Right lobe of liver (tissue), 6 donors: ENCODE measurements around the gene CPD. TPM values are rescaled to one million over a fixed set of nuclear protein-coding genes. Genes with fewer than 3 reads are reported as not detected.
"Not testable (repeated sequence)": the region's sequence is repeated elsewhere in the genome, so short reads cannot be mapped to it uniquely, and the experiment has no call there.

Experiments
- ATAC-seq, 4 donors: fragments of 200-7000 bp; cut with Tn5 transposase; one replicate each; pipeline ENCODE4 v1.9.1; 2020; ENCODE audit warnings: mild to moderate bottlenecking in 4 of 4, moderate library complexity in 4 of 4
- DNase-seq, 3 donors: peaks; one replicate each; pipeline ENCODE4 v3.0.0-alpha.2; 2020
- H3K27ac ChIP-seq, 3 donors: fragments of 200-600 bp; one replicate each; pipeline ENCODE4 v1.8.0; 2022
- H3K27me3 ChIP-seq, 2 donors: fragments of 200-600 bp; one replicate each; pipeline ENCODE4 v1.8.0; 2022
- H3K36me3 ChIP-seq, 4 donors: fragments of 200-600 bp; sonication (generic) in 1 of 4; one replicate each; pipeline versions ENCODE4 v1.5.1 to v1.8.0; 2017 to 2022; ENCODE audit warnings: control low read depth in 1 of 4
- H3K4me1 ChIP-seq, 4 donors: fragments of 200-600 bp; sonication (generic) in 1 of 4; one replicate each; pipeline versions ENCODE4 v1.5.1 to v1.8.0; 2017 to 2022; ENCODE audit warnings: control low read depth in 1 of 4
- H3K4me3 ChIP-seq, 3 donors: fragments of 200-600 bp; one replicate each; pipeline ENCODE4 v1.8.0; 2022
- H3K9me3 ChIP-seq, 4 donors: fragments of 200-600 bp; sonication (generic) in 1 of 4; one replicate each; pipeline versions ENCODE4 v1.5.1 to v1.8.0; 2017 to 2022; ENCODE audit warnings: control low read depth in 1 of 4
- POLR2A ChIP-seq: fragments of 450-650 bp; IDR thresholded peaks from one replicate; pipeline ENCODE4 v1.6.1; 2017; ENCODE audit warnings: antibody characterized with exemption, mild to moderate bottlenecking
- WGBS: methylation state at CpG from one replicate; pipeline ENCODE4 v1.1.6; 2018; ENCODE audit warnings: low coverage, low lambda C conversion rate; ENCODE audit not compliant: insufficient coverage; ENCODE audit errors: missing lambda C conversion rate; 5-methylcytosine and 5-hydroxymethylcytosine counted together
- intact Hi-C, 2 donors: fragments of 100-400 bp; cut with DNase I; formaldehyde crosslinking; loops; one replicate each; pipeline versions ENCODE4 v1.11.2 to v1.14.1; 2022
- total RNA-seq, 6 experiments: library from RNA; depleted of rRNA in 2 of 6; stranded (reverse); fragments of >200 nt in 2 of 6; fragmentation: NEBNext Ultra II Directional in 3 of 6; extraction: Animal tissue kit (Norgen Biotek cat#: 25700) in 3 of 6; gene quantifications; one replicate each; pipeline versions ENCODE4 v1.1.0 to v1.2.4, GENCODE V29; 2016 to 2023
- TF ChIP-seq, protein P1 (sequence below), 4 donors: fragments of 200-600 bp in 3 of 4; fragments of 450-650 bp in 1 of 4; IDR thresholded peaks; one replicate each; pipeline versions ENCODE4 v1.5.1 to v1.8.0; 2016 to 2022; ENCODE audit warnings: antibody characterized with exemption in 4 of 4, mild to moderate bottlenecking in 2 of 4
- donor health status: DM: no; HTN: yes; CAD: no.
- donor health status: DM: no; HTN: no; CAD: no.
- donor health status: DM: no; HTN: no; CAD: no.
- donor health status: DM: no; HTN: yes; CAD: no.
- donor health status: DM: no; HTN: yes; CAD: no.

Gene CPD
- total RNA-seq, 6 experiments from 2014 or later = 42.2 to 129 (median 53.5) TPM

DNA sequence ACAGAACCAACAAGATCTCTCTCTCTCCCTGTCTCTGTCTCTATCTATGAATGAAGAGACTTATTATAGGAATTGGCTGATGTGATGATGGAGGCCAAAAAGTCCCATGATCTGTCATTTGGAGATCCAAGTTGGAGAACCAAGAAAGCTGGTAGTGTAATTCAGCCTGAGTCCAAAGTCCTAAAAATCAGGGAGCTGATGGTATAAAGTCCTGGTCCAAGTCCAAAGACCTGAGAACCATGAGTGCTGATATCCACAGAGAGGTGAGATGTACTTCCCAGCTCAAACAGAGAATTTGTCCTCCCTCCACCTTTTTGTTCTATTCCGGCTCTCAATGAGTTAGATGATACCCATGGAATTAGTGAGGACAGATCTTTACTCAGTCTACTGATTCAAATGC is 29.5 kb upstream of the CPD start:
- WGBS = 86% methylated on average over 1 of the region's 1 CpG
- H3K4me1 ChIP-seq = peaks cover 0 to 22% (median 9%) of the 10 kb centered on the region in 4 donors
- DNase-seq (no peak), ATAC-seq (no peak)
- H3K36me3 ChIP-seq = no peaks in the 10 kb centered on the region
- no peaks in the 10 kb centered on the region for H3K9me3 ChIP-seq
- intact Hi-C loops = loop anchor here in 1 of 2 donors (10.0 kb wide), 1 partner anchor 106 kb away; no protein-coding TSS in a partner anchor
- H3K27ac ChIP-seq = no peak overlapping the region
- H3K27me3 ChIP-seq = no peaks in the 10 kb centered on the region
- H3K4me3 ChIP-seq = no peak overlapping the region
- TF ChIP-seq POLR2A = no peak
- TF ChIP-seq, protein P1, sequence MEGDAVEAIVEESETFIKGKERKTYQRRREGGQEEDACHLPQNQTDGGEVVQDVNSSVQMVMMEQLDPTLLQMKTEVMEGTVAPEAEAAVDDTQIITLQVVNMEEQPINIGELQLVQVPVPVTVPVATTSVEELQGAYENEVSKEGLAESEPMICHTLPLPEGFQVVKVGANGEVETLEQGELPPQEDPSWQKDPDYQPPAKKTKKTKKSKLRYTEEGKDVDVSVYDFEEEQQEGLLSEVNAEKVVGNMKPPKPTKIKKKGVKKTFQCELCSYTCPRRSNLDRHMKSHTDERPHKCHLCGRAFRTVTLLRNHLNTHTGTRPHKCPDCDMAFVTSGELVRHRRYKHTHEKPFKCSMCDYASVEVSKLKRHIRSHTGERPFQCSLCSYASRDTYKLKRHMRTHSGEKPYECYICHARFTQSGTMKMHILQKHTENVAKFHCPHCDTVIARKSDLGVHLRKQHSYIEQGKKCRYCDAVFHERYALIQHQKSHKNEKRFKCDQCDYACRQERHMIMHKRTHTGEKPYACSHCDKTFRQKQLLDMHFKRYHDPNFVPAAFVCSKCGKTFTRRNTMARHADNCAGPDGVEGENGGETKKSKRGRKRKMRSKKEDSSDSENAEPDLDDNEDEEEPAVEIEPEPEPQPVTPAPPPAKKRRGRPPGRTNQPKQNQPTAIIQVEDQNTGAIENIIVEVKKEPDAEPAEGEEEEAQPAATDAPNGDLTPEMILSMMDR (IDR thresholded peaks at IDR 0.05) = no peak

DNA sequence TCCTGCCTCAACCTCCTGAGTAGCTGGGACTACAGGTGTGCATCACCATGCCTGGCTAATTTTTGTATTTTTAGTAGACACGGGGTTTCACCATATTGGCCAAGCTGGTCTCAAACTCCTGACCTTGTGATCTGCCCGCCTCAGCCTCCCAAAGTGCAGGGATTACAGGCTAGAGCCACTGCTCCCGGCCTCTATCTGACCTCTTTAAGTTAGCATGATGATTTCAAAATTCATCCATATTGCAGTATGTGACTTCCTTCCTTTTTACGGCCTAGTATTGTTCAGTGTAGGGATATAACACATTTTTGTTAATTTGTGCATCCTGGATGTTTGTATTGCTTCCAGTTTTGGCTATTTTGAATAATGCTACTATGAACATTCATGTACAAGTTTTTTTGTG is 27.5 kb upstream of the CPD start:
- H3K27me3 ChIP-seq, H3K36me3 ChIP-seq, ATAC-seq, intact Hi-C loops, H3K4me1 ChIP-seq, H3K9me3 ChIP-seq, DNase-seq, H3K4me3 ChIP-seq, H3K27ac ChIP-seq: not testable (repeated sequence)
- 81% methylated on average over 4 of the region's 4 CpGs for WGBS

DNA sequence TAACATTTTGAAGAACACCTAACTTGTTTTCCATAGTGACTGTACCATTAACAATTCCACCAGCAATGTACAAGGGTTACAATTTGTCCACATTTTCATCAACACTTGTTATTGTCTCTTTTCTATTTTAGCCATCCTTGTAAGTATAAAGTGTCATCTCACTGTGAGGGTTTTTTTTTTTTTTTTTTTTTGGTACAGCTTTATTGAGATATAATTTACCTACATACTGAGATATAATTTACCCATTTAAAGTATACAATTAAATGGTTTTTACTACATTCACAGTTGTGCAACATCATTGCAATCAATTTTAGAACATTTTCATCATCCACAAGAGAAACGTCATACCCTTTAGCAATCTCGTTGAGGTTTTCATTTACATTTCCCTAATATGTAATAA is 27.0 kb upstream of the CPD start:
- no peak overlapping the region for H3K27ac ChIP-seq
- ATAC-seq = no peak
- no peaks in the 10 kb centered on the region for H3K27me3 ChIP-seq
- no peaks in the 10 kb centered on the region for H3K9me3 ChIP-seq
- TF ChIP-seq, protein P1 (IDR thresholded peaks at IDR 0.05) = no peak
- TF ChIP-seq POLR2A = no peak
- no peaks in the 10 kb centered on the region for H3K36me3 ChIP-seq
- 60% methylated on average over 2 of the region's 2 CpGs for WGBS
- H3K4me1 ChIP-seq = no peaks in the 10 kb centered on the region
- DNase-seq = no peak
- intact Hi-C loops = no loop called here
- H3K4me3 ChIP-seq = no peak overlapping the region

DNA sequence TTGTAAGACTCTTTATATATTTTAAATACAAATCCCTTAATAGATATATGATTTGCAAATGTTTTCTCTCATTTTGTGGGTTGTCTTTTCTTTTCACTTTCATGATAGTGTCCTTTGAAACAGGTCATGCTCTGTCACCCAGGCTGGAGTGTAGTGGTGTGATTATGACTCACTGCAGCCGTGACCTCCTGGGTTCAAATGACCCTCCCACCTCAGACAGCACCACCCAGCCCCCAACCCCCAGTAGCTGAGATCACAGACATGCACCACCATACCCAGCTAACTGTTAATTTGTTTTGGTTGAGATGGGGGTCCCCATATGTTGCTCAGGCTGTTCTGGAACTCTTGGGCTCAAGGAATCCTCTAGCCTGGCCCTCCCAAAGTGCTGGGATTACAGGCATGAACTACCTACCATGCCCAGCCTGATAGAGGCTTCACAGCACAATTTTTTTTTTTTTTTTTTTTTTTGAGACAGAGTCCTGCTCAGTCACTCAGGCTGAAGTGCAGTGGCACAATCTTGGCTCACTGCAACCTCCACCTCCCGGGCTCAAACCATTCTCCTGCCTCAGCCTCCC is 26.4 kb upstream of the CPD start:
- intact Hi-C loops = no loop called here
- no peak overlapping the region for H3K4me3 ChIP-seq
- TF ChIP-seq POLR2A = no peak
- TF ChIP-seq, protein P1 (IDR thresholded peaks at IDR 0.05) = no peak
- peaks cover 0 to under 1% (median 0%) of the 10 kb centered on the region in 4 donors for H3K4me1 ChIP-seq
- H3K27ac ChIP-seq = no peak overlapping the region
- peak in 1 of 3 donors; percentile 58 for DNase-seq
- no peaks in the 10 kb centered on the region for H3K27me3 ChIP-seq
- no peaks in the 10 kb centered on the region for H3K36me3 ChIP-seq
- peak in 2 of 4 donors; percentile 40 to 92 for ATAC-seq
- H3K9me3 ChIP-seq = no peaks in the 10 kb centered on the region
- 43% methylated on average over 2 of the region's 2 CpGs for WGBS

DNA sequence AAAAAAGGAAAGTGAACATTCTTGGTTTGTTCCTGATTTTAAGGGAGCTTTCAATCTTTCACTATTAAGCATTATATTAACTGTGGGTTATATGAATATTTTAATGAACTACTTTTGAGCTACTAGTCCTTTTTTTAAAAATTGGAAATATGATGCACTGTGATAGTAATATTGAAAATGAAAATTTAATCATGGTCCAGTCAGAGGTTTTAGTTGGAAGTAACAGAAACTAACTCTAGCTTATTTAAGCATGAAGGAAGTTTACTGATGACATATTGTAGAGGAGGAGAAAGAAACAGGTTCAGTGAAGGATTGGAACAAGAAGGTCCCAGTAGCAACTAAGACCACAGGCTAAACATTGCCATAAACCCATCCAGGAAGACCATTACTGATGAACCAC is 24.0 kb upstream of the CPD start:
- no peak for ATAC-seq
- TF ChIP-seq POLR2A = no peak
- TF ChIP-seq, protein P1 (IDR thresholded peaks at IDR 0.05) = no peak
- Histone ChIP-seq H3K36me3 (no peaks in the 10 kb centered on the region), H3K4me3 (no peak overlapping the region), H3K27me3 (no peaks in the 10 kb centered on the region), H3K27ac (no peak overlapping the region), H3K4me1 (peaks cover 0 to 5% (median 0%) of the 10 kb centered on the region in 4 donors), H3K9me3 (no peaks in the 10 kb centered on the region)
- no peak for DNase-seq
- intact Hi-C loops = no loop called here
